ENCODE results near the gene ADSS1.

The ADSS1 gene

DNA sequence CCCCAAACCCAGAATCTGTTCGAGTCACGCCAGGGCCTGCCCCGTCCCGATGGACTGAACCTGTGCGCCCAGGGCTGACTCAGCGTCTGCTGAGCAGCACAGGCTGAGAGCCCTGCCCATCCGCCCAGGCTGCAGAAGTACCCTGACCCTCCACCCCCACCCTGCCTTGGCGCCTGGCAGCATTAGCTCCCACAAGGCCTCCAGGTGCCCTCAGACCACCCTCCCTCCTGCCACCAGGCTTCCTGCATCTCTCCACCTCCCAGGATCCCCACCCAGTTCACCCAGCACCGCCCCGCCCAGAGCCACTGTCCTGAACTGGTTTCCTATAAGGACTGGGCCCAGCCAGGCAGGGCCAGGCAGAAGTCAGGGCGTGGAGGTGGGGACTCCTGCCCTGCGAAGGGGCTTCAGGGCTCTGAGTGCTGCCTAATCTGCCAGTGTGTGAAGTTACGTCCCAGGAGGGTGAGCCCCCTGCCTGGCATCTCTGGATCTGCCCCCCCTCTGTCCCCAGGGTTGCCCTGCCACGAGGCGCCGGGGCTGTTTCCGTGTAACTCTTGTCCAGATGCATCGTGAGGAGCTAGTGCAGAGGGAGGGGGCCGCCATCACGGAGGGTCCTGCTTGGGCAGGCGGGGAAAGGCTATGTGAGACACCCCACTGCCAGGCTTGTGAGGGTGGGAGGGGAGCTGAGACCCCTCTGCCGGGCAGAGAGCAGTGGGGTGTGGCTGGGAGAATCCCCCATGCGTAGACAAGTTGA, 9.1 kb downstream of the ADSS1 start:
- DNase-seq (ENCODE audit: low read depth in 1 of 2, low spot score in 1 of 2), result no peak

DNA sequence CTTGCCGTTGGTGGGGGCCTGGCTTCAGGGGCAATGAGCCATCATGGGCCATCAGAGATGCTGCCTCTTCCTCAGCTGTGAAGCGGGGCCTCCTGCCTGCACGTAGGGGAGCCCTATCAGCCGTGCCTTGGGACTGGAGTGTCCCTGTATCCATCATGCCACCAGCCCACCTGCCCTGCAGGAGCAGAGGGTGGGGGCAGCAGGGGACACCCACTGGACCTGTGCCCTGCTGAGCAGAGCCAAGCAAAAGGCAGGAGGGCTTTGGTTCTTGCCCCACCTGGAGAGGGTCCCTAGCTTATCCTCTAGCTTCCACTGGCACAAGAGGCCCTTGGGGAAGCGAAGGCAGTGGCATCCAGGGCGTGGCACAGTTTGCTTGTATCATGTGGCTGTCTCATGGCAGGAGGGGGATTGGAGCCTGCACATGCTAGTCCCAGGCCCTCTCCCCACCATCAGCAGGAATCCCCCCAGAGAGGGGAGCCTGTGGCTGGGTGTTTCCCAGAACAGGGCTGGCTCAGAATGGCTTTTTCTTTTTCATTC, 10.1 kb downstream of the ADSS1 start:
- DNase-seq (ENCODE audit: low read depth in 1 of 2, low spot score in 1 of 2), result no peak

DNA sequence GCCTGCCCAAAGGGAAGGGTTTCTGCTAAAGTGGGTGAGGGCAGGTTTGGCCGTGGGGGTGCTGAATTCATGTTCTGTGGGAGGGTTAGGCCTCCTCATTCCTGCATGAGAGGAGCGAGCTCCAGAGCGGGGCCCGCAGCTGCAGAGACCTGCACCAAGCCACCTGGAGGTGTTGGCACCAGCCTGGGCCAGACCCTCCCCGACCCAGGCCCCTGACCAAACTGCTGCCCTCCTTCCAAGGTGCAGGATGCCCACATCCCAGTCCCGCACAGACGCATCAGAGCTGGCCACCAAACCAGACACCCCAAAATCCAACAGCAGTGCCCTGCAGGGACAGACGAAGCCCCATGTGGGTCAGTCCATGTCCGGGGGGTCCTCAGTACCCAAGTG, 10.6 kb downstream of the ADSS1 start:
- no peak for DNase-seq (ENCODE audit: low read depth in 1 of 2, low spot score in 1 of 2)

DNA sequence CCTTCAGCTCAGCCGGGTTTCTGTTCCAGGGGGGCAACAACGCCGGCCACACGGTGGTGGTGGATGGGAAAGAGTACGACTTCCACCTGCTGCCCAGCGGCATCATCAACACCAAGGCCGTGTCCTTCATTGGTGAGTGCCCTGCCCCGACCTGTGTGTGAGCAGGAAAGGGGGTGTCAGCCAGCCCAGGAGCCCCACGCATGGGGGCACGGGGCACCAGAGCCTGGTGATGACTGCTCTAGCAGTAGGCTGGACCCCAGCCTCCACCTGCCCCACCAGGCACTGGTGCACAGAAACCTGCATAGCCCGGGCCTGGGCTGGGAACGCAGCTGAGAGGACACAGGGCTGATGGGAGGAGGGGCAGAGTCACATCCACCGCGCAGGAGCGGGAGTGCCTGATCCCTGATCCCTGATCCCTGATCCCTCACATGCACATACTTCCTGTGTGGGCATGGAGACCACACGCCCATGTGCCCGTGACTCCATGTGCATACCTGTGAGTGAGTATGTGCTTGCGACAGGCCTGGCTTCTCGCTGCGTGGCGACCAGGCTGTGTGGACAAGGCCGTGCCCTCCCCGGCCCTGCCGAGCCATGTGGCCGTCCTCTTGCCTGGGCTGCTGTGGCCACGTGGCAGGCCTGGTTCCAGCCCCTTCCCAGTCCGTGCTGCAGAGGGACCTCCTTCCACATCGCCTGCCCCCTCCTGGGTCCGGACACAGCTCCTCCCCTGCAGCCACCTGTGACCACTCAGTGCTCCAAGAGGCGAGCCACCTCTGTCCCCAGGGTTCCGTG, 11.2 kb downstream of the ADSS1 start:
- DNase-seq (ENCODE audit: low read depth in 1 of 2, low spot score in 1 of 2), result no peak

DNA sequence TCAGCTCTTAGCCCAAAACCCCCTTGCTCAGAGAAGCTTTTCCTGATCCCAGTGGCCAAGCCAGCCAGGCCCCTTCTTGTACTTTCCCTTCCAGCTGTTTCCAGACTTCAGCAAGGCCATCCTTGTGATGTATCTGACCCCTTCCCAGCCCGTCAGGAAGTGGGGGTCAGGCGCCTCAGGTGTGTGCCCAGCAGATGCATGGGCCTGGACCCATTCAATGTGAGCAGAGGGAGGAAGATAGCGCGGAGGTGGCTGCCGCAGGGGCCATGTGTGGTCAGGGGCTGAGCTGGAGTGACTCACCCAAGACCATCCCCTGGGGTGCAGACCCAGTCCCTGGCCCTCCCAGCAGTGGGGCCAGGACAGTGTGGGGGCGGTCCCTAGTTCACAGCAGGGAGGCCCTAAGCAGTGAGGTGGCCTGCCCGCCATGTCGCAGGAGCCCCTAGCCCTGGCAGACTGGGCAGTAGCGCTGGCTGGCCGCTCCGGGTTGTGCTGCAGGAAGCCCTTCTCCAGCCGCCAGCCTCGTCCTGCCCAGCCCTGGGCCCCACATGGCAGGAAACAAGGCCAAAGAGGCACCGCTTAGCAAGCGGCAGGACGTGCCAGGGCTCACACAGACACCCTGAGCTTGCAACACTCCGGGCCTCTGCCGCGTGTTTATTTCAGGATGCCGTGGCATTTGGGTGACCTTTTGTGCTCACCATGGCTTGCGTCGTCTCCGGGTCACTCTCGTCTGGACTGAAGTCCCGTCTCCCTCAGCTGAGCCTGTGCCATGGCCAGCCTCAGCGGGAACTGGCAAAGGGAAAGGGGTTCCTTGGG, 12.0 kb downstream of the ADSS1 start:
- DNase-seq (ENCODE audit: low read depth in 1 of 2, low spot score in 1 of 2), result no peak

DNA sequence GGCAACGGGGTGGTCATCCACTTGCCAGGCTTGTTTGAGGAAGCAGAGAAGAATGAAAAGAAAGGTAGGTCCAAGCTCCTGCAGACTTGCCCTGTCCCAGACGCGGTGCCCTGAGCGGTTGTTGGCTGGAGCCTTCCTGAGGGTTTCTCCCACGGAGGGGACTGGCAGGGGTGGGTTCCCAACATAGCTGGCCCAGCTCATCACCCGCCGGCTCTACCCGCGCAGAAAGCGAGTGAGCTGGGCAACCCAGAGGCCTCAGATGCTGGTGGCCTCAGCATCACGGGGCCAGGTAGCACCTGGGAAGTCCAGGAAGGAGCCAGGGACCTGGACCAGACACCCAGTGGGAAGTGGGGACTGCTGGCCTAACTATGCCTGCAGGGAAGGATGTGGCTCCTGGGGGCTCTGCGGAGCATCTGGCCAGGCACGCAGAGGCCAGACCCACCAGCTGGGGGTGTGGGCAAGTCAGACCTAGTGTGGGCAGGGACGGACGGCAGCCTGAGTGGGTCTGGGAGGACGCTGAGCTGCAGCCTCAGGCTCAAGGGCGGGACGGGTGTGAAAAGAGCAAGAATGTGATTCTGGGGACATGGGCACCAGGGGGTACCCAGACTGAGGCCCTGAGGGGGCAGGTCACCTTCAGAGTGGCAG, 14.5 kb downstream of the ADSS1 start:
- DNase-seq (ENCODE audit: low read depth in 1 of 2, low spot score in 1 of 2), result no peak

DNA sequence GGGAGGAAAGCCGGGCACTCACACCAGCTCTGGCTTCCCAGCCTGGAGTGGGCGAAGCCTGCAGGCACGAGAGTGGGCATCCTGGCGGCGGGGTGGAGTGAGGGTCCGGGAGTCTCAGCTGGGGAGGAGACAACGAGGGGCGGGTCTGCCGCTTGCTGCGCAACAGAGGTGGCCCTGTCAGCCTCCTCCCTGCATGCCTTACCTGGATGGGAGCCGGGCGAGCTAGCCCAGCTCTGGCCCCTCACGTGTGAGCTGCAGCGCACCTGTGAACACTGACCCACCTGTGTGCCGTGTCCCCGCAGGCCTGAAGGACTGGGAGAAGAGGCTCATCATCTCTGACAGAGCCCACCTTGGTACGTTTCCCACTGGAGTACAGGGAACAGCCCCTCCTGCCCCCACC, 15.0 kb downstream of the ADSS1 start:
- DNase-seq (ENCODE audit: low read depth in 1 of 2, low spot score in 1 of 2), result no peak

DNA sequence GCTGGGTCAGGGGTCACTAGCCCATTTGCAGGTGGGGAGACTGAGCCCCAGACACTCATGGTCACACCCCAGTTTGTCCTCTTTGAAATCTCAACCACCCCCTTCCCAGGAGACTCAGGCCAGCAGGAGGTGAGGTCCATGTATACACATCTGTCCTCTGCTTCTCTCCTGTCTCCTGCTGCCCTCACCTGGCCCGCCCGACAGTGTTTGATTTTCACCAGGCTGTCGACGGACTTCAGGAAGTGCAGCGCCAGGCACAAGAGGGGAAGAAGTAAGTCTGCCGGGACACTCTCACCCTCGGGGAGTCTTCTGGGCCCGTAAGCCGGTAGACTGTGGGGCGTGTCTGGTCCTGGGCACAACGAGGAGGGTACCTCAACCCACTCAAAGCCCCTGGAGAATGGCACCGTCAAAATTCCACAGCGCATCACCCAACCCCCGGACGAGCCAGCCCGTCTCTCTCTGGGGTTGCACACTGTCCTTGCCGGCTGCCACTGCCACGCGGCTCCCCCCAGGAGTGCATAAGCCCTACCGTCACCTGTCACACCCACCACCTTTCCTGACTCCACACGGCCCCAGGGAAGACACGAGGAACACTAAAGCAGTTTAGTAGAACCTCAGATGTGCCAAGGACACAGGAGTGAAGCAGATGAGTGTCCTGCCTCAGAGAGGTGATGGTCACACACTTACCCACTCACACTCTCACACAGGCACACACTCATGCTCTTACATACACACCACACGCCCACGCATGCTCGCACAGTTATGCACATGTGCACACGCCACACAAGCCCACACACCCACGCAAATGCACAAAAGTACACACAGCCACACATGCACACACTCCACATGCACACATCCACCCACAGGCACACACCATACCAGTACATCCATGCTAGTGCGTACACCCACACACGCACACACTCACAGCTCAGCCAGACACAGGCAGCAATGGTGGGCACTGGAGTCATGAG, 15.8 kb downstream of the ADSS1 start:
- no peak for DNase-seq (ENCODE audit: low read depth in 1 of 2, low spot score in 1 of 2)

DNA sequence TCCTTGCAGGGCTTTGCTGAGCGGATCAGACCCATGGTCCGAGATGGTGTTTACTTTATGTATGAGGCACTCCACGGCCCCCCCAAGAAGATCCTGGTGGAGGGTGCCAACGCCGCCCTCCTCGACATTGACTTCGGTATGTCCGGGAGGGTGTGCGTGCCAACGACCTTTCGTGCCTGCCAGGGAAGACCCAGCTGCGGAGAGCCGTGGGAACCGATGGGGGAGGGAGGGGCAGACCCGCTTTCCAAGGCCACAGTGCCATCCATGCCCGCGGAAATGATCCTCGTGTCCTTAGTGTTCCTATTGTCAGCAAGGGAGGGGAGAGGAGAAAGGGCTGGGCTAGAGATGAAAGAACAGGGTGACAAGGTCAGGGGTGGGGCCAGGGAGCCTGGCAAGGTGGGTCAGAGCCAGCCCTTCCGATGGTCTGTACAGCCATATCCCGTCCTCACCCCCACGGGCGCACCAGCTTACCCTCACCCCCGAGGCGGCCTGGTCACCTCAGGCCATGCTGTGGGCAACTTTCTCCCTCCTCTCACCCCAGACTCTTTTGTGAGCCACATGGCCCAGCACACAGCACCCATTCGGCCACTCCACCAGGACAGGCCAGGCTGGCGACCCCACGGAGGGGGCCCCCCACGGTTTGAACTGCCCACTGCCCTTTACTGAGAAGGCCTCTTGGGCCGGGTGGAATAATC, 17.2 kb downstream of the ADSS1 start:
- no peak for DNase-seq (ENCODE audit: low read depth in 1 of 2, low spot score in 1 of 2)

DNA sequence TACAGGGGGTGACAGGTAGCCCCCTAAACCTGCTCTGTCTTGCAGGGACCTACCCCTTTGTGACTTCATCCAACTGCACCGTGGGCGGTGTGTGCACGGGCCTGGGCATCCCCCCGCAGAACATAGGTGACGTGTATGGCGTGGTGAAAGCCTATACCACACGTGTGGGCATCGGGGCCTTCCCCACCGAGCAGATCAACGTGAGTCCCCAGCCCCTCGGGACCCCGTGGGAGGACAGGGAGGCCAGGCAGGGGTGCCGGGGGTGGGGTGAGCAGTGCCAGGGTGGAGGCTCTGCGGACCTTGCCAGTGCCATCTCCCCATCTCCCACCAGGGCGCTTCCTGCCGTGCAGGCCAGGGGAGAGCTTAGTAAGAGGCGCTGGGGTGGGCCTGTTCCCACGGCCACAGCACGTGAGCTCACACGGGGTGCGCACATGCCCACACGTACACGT, 17.8 kb downstream of the ADSS1 start:
- DNase-seq (ENCODE audit: low read depth in 1 of 2, low spot score in 1 of 2), result no peak

DNA sequence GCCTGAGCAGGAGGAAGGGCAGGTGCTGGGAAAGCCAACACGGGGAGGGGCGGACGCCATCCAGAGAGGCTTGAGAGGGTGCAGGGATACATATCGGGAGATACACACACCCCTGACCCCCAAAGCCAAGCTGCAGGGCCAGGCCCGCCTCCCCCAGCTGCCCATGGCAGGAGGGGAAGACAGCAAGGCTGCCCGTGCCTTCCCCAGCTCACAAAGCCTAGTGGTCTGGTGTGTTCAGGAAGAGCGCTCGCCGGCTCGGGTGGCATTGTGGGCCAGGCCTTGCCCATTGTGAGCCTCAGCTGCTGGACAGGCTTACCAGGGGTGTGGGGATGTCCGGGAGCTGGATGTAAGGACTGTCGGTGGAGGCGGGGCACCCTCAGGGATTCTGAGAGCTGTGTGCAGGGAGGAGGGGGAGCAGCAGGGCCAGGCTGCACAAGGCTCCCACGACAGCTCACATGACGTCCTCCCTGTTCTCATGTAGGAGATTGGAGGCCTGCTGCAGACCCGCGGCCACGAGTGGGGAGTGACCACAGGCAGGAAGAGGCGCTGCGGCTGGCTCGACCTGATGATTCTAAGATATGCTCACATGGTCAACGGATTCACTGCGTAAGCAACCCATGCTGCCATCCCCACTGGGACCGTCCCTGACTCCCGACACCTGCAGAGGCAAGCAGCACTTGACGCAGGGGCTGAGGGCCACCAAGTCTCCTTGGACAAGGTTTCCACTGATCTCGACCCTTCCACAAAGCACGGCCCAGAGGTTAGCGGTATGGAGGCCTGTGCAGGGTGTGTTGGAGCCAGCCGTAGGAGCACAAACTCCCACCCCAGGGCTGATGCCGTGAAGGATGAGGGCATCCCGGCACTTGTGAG, 18.8 kb downstream of the ADSS1 start:
- no peak for DNase-seq (ENCODE audit: low read depth in 1 of 2, low spot score in 1 of 2)

DNA sequence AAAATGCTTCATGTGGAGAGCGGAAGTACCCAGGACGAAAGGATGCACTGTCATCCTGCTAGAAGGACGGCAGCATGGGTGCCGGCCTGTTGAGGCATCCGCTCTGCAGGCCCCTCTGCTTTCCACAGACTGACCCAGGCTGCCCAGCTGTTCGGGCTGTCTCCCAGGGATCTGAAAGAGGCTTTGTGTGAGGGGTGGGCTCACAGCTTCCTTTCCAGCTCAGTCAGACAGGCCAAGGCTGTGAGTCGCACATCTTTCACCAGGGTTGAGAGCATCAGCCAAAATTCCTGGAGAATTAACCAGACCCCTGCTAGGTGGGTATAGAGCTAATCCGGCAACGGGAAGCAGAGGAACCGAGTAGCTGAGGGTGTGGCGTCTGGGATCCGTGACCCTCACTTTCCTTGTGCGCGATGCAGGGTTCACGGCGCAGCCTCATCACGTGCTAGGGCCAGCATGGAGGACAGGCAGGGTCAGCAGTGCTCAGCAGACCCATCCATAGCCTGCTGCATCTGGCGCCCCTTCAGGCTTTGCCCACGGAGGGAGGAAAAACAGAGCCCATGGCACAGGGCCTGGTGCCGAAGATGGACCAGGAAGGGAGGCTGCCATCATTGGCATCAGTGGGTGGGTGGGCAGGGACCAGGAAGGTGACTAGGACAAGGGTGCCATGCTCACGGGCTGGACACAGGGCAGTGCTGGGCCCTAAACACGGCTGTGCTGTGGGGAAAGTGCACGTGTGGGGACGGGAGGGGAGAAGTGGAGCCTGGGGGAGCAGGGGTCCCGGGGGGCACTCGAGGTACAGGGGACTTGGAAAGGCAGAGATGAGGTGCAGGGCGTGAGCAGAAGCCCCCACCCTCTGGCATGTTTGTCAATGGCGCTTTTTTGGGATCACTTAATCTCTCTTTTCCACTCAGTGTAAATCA, 19.7 kb downstream of the ADSS1 start:
- no peak for DNase-seq (ENCODE audit: low read depth in 1 of 2, low spot score in 1 of 2)

DNA sequence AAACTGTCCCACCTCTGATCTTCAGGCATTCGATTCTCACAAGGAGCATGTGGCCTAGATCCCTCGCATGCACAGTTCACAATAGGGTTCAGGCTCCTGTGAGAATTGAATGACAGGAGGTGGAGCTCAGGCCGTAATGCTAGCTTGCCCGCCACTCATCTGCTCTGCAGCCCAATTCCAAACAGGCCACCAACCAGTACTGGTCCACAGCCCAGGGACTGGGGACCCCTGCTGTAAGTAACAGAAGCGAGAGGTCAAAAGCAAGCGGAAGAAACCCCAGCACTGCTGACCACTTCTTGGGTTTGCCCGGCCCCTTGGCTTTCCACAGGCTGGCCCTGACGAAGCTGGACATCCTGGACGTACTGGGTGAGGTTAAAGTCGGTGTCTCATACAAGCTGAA, 20.5 kb downstream of the ADSS1 start:
- no peak for DNase-seq (ENCODE audit: low read depth in 1 of 2, low spot score in 1 of 2)

DNA sequence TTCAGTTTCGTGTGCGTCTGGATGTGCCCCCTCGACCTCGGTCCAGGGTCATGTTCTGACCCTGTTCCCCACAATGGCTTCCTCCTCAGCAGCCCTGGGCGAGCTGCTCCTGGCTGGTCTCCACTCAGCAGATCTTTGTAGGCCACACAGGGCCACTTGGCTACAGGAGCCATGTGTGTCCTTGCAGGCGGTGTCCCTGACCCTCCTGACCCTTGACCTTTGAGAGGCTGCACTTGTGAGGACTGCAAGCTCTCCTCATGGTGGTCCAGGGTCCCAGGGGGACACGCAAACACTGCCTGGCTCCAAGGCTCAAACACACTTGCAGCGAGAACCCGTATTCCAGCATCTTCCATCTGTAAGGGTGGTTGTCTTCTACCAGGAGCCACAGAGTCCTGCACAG, 21.4 kb downstream of the ADSS1 start:
- DNase-seq (ENCODE audit: low read depth in 1 of 2, low spot score in 1 of 2), result no peak

DNA sequence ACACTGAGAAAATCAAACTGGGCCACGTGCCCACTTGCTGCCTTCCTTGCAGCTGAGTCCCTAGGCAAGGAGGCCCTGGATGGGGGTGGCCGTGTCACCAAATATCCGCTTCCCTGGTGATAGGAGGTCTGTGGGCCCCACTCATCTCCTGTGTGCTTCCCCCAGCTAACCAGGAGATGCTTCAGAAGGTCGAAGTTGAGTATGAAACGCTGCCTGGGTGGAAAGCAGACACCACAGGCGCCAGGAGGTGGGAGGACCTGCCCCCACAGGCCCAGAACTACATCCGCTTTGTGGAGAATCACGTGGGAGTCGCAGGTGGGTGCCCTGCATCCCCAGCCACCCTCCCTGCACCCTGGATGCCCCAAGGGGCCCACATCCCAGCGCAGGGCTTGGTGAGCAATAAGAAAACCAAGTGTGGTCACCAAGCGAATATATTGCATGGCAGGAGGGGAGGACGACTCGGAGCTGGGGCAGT, 22.1 kb downstream of the ADSS1 start:
- no peak for DNase-seq (ENCODE audit: low read depth in 1 of 2, low spot score in 1 of 2)

DNA sequence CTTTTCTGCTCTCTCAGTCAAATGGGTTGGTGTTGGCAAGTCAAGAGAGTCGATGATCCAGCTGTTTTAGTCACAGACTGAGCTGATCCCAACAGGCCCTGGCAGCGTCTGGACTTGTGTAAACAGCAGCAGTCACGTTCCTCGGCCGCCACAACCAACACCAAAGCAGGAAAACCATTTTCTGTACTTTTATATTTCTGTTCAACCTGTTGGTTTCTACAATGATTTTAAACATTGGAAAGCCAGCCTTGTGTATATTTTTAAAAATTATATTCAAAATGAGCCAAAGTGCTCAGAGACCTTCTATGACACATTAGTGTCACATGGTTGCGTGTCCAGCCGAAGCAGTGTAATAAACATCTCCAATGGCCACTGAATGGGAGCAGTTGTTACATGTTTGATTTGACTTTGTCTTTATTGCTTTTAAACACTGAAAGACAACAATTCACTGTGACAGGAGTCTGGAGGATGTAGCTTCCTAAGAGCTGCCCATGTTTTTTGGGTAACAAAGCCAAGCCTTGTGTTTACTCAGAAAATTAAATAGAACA, 23.0 kb downstream of the ADSS1 start:
- DNase-seq (ENCODE audit: low read depth in 1 of 2, low spot score in 1 of 2), result no peak

DNA sequence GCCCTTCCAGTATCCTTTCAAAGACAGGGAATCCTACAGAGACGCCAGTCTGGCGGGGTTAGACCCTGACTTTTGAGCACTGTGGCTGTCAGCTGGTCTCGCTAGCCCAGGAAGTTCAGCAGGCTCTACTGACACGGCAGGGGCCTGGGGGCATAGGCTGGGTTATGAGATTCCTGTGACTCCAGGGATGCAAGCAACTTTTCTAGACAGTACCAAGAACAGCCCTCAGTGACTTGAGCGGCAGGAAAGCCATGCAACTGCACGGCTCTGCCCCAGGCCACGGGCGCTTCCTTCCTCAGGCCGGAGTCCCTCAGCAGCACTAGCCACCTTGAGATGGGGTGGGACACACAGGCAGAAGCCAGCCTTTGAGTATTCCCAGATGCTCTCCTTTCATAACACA, 23.8 kb downstream of the ADSS1 start:
- DNase-seq (ENCODE audit: low read depth in 1 of 2, low spot score in 1 of 2), result no peak
